ENCODE data around the gene PLXDC1.

DNA sequence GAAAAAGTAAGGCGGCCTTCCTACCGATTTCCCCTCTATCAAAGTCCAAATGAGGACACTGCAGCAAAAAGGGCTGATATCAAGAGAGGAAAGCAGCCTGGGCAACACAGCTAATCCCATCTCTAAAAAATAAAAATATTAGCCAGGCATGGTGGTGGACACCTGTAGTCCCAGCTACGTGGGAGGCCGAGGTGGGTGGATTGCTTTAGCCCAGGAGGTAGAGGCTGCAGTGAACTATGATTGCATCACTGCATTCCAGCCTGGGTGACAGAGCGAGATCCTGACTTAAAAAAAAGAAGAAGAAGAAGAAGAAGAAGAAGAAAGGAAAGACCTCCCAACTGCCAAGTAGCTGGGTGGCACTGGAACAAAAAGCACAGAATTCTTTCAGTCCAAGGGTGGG is 31.6 kb upstream of the PLXDC1 start:
- TF ChIP-seq POLR2A (IDR thresholded peaks at IDR 0.05), result no peak
- TF ChIP-seq, protein P1, sequence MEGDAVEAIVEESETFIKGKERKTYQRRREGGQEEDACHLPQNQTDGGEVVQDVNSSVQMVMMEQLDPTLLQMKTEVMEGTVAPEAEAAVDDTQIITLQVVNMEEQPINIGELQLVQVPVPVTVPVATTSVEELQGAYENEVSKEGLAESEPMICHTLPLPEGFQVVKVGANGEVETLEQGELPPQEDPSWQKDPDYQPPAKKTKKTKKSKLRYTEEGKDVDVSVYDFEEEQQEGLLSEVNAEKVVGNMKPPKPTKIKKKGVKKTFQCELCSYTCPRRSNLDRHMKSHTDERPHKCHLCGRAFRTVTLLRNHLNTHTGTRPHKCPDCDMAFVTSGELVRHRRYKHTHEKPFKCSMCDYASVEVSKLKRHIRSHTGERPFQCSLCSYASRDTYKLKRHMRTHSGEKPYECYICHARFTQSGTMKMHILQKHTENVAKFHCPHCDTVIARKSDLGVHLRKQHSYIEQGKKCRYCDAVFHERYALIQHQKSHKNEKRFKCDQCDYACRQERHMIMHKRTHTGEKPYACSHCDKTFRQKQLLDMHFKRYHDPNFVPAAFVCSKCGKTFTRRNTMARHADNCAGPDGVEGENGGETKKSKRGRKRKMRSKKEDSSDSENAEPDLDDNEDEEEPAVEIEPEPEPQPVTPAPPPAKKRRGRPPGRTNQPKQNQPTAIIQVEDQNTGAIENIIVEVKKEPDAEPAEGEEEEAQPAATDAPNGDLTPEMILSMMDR (IDR thresholded peaks at IDR 0.05), result no peak
